ENCODE results near the gene NRG2.

NRG2 gene

DNA sequence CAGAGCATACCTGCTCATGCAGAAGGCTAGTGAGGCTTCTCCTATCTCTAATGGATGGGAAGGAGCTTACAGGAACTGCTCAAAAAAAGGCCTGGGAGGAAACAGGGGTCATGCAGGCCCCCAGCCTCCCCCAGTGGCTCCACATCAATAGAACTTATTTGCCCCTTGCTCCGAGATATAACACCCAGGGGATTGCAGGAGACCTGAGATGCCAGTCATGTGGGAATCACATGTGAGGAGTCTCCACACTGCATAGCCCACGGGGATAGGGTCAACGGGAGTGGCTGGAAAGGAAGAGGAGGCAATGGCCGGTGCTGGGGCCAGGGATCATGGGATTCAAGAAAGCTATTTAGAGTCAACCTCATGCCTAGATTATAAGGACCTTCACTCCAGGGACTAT, 76.2 kb downstream of the NRG2 start:
- FAIRE-seq, result no peak

DNA sequence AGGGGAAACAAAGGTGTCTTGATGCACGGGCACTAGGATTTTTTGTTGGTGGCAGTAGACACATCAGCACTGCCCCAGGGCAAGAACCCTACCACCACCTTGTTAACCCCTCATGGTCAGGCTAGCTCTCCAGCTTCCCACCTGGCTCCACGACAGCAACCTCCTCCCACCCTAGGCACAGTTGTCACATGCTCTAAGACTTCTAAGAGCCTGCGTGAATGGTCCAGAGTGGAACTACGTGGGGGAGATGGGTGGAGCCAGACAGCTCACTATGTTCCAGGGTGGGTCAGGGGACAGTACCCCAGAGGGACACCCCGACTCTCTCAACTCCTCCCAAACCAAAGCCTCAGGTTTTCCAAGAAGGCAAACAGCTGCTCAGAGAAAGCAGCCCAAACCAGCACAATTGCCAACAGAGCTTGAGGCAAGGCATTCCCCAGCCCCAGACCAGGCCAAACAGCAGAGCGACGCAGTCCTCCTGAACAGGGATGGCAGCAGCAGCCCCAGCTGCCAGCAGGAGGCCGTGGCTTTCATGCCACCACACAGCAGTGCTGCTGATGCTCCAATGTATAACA, 78.0 kb downstream of the NRG2 start:
- FAIRE-seq, result no peak

DNA sequence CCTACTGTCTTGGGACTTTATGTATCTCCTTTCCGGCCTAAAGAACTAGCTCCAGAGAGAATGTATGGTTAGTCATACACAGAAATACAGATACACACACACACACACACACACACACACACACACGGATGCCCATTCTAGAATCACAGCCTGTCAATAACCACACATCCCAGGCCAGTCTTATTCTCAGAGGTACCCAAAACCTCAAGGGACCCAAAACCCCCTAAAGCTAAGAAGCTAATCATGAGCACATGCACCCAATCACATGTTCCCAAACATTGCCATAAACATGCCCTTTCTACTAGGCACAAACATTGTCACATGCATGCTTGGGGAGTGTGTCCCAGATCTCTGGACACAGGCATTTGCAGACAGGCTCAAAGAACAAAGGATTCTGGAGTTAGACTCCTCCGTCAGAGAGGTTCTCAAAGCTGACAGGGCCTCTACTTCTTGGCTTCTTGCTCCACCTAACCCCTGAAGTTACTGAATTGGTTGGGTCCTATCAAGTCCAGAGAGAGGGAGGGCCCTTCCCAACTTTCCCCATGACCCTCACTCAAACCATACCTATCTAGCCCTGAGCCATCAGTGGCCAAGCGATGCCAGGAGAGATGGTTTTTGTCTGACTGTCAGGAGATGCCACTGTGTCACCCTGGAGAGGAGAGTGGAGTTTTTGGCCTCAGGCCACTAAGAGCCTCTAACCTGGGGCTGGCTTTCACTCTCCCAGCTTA, 78.7 kb downstream of the NRG2 start:
- no peak for FAIRE-seq

DNA sequence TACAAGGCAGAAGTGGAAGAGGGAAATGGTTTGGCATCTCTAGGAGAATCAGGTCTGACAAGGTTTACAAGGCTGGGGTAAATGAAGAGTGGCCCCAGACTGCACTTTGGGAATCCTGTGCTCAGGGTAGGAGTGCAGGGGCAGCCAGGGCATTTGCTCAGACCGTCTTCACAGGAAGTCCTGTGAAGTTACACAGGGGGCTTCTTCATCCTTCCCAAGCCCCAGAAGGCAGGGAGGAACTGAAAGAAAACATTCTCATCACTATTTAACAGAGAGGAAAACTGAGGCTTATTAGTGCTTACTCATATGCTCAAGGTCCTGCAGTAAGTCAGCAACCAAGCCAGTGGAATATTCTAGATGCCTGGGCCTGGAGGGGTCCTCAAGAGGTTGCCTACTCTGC, 80.7 kb downstream of the NRG2 start:
- no peak for FAIRE-seq

DNA sequence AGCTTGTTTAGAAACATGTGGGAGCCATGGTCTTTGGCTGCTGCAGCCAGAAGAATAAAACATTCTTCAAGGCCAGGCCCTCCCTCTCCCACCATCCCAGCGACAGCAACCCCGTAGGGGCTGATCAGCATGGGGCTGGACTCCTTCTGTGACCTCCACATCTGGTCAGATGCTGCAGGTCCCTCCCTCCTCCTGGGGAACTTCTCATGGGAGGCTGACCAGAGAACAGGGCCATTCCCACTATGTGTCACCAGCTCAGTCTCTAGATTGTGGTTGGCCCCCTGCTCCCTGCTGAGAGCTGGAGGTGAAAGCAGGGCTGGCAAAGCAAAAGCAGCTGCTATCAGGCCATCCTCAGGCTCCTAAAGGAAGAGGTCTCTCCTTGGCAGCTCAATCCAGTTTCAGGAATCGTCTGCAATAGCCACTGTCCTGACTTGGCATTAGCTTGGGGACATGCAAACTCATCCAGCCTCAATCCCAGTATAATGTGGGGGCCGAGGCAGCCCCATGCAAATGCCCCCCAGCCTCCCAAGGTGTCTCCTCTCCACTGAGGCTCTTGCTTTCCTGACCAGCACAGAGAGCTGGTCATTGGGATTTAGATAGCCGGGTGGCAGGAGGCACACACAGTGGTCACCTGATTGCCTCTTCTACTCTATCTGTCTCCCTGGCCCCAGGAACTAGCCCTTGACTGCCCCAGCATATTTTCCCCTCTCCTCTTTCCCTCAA, 81.5 kb downstream of the NRG2 start:
- no peak for FAIRE-seq

DNA sequence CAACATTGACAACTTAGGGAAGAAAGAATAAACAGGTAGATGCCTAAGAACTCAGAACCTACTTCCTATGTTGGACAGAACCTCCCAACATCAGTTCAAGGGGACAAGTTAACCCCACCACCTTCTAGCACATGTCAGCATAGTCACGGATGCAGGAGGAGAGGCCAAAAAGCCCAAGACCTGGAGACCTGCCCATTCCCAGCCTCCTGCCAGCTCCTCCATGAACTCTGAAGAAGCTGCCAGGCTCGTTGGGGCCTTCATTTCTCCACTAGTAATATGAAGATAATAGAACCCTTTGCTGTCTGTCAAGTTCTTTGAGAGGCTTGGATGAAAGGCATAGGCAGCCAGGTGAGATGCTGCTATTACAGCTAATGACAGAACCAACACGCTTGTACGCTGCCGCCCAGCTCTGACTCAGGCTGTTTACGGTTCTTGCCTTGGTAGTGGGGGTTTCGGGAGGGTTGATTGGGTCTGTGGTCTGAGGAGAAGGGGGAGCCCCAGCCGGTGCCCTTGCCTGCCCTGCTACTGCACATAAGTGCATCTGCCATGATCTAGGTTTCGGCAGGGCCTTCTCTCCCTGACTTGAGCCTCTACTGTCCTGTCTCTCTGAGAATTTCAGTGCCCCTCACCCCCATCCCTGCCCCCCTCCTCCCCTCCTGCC, 82.2 kb downstream of the NRG2 start:
- no peak for FAIRE-seq

DNA sequence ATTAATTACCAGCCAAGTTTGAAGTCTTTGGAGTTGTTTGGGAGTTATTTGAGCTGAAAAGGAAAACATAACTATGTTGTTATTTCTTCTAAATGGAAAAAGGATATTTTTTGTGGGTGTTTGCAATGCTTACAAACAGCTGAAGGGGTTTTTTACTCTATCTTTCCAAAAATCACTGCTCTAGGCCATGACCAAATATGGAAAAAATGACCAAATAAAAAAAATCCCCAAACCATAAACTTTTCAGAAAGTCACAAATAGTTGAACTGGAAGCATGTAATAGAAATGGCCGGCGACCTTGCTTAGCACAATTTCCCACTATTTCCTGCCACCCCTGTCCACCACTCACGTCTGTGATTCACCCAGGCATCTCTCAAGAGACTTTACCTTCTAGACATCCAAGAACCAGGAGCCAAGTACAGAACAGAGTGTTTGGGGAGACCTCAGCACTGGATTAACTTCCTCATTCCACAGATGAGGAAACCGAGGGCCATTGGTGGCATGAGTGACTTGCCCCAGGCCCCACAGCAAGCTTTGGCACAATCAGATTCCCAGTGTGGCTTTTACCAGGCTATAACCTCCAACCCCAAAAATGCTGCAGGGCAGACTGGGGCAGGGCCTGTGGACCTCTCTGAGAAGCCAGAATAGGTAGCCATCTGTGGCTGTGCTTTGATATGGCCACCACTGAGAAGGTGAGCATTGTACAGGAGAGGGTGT, 84.5 kb downstream of the NRG2 start:
- no peak for FAIRE-seq

DNA sequence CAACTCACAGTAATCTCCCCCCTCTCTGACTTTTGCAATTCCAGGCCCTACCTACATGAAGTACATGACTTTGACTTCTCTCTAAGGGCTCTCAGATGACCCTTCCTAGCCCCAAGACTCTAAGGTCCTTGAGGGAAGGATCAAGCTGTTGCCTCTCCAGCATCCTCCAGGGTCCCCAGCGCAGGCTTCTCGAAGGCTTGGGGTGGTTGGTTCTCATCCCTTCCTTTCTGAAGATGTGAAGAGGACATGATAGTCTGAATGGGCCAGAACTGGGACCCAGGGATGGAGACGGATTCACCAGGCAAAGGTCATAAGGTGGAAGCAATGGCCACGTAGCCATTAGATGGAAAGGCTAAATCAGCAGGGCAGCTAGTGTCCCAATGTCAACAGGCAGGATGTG, 86.8 kb downstream of the NRG2 start:
- no peak for FAIRE-seq

DNA sequence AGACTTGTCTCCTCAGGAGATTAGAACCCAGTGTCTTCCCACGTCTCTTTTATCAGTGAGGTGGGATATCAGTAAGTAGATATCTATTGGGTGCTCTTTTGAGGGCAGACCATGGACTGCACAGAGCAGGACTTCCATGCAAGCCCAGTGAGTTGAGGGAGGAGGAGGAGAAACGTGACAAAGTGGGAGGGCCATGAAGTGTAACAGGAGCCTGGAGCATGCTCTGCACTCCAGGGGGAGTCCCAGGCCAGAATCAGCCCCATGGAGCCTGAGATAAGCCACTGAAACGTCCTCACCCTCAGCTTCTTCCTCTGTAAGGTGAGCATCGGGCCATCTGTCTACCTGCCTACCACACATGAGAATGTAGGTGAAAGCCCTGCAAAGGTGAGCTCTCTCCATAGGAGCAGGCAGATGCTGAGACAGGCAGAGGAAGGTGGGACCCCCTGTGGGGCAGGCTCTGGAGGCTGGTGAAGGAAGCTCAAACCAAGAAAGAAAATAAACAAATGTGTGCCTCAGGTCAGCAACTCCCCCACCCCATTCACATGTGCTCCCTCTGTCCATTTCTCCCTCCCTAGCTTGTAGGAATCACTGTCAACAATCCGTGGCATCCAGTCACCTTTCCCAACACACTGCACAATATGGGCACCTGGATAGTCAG, 87.4 kb downstream of the NRG2 start:
- FAIRE-seq, result no peak

DNA sequence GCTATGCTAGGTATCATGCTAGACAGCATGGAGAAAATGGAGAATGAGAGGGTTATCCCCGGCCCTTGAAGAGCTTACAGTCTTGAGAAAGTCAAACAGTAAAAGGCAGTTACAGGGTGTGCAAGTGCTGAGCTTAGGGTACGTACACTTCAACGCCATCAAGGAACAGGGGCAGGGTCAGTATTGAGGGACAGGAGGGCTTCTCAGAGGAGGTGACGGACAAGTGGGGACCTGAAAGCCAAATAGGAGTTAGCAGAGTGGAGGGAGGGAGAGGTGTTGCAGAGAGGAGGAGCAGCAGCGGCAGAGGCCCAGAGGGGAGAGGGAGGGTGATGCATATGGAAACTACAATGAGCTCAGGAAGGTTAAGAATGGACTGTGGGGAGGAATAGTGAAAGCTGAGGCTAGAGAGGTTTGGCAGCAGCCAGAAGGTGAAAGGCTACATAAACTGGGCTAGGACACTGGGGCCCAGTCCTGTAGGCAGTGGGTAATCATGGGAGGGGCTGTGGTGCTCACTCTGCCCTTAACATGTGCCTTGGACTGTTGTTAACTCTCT, 88.0 kb downstream of the NRG2 start:
- FAIRE-seq, result no peak

DNA sequence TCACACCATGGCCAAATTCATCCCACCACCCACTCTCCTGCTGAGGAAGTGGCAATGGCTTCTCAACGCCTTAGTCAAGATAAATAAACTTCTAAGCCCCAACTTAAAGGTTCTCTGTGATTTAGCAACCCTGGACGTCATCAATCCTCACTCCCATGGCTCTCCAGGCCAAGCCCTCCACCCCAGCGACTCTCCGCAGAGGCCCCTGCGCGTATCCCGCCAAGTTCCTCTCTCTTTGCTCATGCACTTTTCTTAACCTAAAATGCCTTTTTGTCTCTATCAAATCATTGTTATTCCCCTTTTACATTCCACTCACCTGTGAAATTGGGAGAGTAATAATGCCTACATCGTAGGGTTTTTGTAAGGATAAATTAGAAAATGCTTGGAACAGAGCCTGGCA, 88.6 kb downstream of the NRG2 start:
- FAIRE-seq, result no peak

DNA sequence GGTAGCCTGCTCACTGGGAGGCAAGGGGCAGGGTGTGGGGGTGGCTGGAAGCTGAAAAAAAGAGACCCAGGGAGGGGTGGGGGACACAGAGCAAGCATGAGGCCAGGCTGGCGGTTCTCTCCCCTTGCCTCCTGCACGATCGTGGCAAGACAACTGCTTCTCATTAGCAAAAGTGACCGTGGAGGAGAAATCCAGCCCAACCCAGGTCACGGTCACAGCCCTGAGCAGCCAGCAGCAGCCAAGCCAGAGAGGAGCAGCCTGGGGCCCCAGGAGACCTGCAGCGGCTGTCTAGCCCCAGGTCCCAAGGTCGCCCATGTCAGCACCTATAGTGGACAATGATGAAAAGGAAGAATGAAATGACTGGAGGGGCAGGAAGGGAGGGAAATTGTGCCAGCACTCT, 89.1 kb downstream of the NRG2 start:
- no peak for FAIRE-seq

DNA sequence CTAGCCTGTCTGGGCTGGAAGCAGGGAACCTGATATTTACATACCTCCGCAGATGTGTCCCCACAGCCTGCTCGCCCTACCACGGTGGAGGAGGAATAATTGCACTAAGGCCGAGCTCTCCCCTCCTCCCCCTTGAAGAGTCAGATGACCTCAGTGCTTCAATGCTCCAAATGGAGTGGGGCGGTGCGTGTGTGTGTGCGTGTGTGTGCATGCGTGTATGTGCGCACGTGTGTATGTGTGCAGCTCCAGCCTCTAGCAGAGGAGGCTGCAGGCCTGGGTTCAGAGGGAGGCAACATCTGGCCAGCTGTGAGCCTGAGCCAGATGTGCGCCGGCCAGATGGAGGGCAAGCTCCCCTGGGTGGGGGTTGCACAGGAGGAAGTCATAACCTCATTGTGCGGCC, 90.5 kb downstream of the NRG2 start:
- no peak for FAIRE-seq

DNA sequence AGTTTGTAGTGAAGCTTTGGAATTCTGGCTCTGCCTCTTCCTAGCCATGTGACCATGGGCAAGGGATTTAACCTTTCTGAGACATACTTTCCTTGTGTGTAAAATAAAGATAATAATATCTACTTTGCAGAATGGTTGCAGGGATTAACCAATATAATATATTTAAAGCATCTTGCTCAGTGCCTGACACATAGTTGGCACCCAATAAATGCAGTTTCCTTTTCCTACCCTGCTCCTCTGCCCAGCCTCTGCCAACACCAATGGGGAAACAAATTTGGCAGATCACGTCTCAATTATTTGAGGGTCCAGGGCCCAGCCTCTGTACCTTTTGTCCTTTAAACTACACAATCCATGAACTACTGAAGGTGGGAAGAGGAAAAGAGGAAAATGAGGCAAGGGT, 91.1 kb downstream of the NRG2 start:
- no peak for FAIRE-seq

DNA sequence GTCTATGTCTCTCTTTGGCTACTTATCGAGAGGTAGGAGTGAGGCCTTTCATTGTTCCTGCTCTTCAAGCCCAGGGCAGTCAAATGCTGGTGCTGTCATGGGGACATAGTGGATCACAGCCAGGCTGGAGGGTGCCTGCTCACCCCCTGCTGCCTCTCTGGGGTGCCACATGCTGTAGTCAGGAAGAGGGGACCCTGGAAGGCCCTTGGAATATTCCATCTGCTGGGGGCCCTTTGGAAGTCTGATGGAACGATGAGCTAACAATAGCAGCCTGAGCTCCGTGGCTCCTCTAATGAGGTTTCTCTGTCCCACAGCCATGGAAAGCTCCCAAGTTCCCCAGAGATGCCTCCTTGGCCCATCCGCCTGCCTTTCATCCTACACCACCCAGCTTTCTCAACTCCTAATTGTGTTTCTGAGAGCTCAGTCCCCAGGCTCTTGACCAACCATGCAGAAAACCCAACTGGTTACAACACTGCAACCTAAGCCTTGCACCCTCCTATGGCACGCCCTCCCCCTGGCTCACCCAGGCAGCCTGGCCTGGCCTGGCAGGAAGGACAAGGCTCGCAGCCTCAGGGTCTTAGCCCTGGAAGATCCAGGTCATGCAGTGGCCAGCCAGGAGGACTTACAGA, 91.7 kb downstream of the NRG2 start:
- FAIRE-seq, result no peak

DNA sequence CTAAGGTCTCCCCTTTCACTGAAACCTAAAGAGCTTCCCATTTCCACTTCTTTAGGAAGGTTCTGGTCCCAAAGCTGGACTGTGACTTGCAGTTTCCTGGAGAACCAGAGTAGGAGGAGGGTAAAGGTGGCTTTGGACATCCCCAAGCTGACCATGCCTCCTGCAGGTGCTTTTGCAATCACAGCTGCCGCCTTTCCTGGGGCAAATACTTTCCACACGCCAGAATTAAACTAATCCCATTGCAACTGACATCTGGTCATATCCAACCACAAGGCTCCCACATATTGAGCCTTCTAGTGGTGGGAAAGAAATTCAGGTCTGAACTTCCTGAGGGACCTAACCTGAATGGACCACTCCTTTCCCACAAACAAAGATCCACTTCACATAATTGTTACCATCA, 92.7 kb downstream of the NRG2 start:
- FAIRE-seq, result no peak

DNA sequence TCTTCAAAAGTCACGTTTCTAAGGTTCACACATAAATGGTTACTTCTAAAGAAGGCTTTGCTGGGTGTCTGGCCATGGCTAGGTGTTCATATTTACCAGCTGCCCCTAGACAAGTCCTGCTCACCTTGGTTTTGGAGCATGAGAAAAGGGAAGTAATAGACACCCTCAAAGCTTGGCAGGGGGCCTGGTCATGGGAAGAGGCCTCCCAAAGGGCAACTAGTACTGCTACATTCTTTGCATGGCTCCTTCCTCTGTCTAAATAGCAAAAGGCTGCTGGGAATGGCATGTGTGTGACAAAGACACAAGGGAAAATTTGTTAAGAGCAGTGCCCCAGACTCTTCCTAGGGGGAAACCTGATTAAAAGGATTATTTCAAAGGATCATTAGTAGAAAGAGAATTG, 93.4 kb downstream of the NRG2 start:
- FAIRE-seq, result no peak

DNA sequence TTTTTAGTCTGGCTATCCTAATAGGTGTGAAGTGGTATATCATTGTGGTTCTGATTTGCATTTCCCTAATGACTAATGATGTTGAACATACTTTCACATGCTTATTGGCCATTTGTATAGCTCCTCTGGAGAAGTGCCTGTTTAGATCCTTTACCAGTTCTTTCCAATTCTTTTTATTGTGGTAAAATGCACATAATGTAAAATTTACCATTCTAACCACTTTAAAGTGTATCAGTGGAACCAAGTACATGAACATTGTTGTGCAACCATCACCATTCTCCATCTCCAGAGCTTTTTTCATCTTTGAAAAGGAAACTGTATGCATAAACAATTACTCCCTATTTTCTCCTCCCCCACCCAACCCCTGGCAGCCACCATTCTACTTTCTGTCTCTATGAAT, 95.4 kb downstream of the NRG2 start:
- no peak for FAIRE-seq

DNA sequence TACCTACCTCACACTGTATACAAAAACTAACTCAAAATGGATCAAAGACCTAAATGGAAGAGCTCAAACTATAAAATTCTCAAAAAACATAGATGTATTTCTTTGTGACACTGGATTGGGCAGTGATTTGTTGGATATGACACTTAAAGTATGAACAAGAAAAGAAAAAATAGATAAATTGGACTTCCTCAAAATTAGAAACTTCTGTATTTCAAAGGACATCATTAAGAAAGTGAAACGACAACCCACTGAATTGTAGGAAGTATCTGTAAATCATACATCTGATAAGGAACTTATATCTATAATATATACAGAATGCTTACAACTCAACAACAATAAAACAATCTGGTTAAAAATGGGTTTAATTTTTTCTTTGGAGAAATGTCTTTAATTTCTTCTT, 96.7 kb downstream of the NRG2 start:
- FAIRE-seq, result peak; percentile 24

DNA sequence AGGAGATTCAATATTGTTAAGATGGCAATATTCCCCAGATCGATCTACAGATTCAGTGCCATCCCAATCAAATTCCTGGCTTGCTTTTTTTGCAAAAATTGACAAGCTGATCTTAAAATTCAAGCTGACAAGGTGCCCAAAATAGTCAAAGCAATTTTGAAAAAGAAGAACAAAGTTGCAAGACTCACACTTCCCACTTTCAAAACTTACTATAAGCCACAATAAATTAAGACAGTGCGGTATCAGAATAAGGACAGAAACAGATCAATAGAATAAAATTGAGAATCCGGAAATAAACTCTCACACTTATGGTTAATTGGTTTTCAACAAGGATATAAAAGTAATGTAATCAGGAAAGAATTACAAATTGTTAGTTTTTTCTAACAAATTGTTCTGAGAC, 97.1 kb downstream of the NRG2 start:
- FAIRE-seq, result peak; percentile 49

DNA sequence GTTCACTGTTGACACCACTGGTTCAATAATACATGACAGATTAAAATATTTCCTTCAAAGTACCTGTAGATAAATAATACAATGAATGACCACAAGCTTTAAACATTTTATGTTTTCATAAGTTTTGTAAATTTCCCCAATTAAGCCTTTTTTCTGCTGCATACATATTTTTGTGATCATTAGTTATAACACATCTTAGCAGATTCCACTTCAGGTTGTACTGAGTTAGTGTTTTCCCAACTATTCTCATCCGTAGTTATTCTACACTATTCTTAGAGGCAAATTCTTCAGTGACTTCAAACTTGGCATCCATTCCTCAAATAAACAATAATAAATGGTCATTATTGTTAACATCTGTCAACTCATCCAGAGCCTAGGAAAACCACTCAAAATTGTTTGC, 100.9 kb downstream of the NRG2 start:
- FAIRE-seq, result no peak

DNA sequence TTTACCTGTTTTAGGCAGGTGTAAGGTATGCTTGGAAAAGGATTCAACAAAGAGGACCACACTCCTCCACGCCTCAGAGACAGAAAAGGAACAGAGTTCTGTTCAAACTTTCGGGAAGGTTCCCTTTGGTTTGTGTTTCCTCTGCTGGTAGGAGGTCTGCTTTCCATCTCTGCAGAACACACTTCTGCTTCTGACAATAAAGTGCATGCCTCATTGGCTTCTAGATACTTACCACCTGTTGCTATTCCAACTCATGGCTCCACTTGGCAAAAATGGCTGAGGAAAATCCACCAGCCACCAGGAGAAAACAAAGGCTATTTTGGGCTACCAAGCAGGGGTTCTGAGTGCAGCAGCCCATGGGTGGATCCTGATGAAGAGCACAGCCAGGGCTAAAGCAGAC, 112.7 kb downstream of the NRG2 start:
- no peak for FAIRE-seq

All from colon (tissue), 2 donors.